LNCaP clone FGC (cell line): ENCODE measurements around the gene TUBB4A.

Experiments used
- DNase-seq: peaks from one replicate; pipeline ENCODE4 v3.0.0-alpha.2; 2011; ENCODE audit warnings: low read depth
- H3K4me3 ChIP-seq: 2 replicates; pipeline ENCODE4 v1.5.1; 2011; ENCODE audit warnings: mild to moderate bottlenecking, low read depth, low read length, control low read depth
- CTCF ChIP-seq: IDR thresholded peaks from 2 replicates; pipeline ENCODE4 v1.5.1; 2012; ENCODE audit warnings: mild to moderate bottlenecking; ENCODE audit not compliant: control insufficient read depth, insufficient read depth; ENCODE audit errors: extremely low read depth

TUBB4A gene

GRCh38 chr19:6500837-6501739 lies 1.0 kb downstream of the TUBB4A start:
- no peak for DNase-seq
- peak overlapping the region; percentile 57 for H3K4me3 ChIP-seq
- TF ChIP-seq CTCF = no peak

- H3K4me3 ChIP-seq = no peak overlapping the region
- TF ChIP-seq CTCF = no peak
- DNase-seq = no peak
Observed at GRCh38 chr19:6499052-6499790, 2.9 kb downstream of the TUBB4A start.

- DNase-seq = no peak
- H3K4me3 ChIP-seq = no peak overlapping the region
- no peak for TF ChIP-seq CTCF
Observed at GRCh38 chr19:6498294-6499036, 3.6 kb downstream of the TUBB4A start.

GRCh38 chr19:6495947-6496346 lies 6.2 kb downstream of the TUBB4A start:
- no peak for TF ChIP-seq CTCF
- DNase-seq = no peak
- no peak overlapping the region for H3K4me3 ChIP-seq

- no peak for TF ChIP-seq CTCF
- no peak overlapping the region for H3K4me3 ChIP-seq
- no peak for DNase-seq
Observed at GRCh38 chr19:6494438-6495036, 7.6 kb downstream of the TUBB4A start.

- H3K4me3 ChIP-seq = no peak overlapping the region
- no peak for TF ChIP-seq CTCF
- no peak for DNase-seq
Observed at GRCh38 chr19:6491802-6492592, 10.1 kb downstream of the TUBB4A start.
